Activated CD8-positive, alpha-beta memory T cell treated with anti-CD3 and anti-CD28 coated beads, Interleukin-2, amount 10 ng/mL, durations not matched to agents 7 days and 5 days (primary cell): ENCODE data around the gene ARHGEF37. TPM values are rescaled to one million over a fixed set of nuclear protein-coding genes. Genes with fewer than 3 reads are reported as not detected.

ENCODE experiments used
- ATAC-seq: fragments of 150-1000 bp; cut with Tn5 transposase; one replicate; pipeline ENCODE4 v1.10.0; 2021; ENCODE audit warnings: moderate library complexity
- CTCF ChIA-PET: fragments of 350-600 bp; sonication (Branson Sonifier 250); formaldehyde crosslinking; loops from one replicate; lab custom pipeline; 2021; ENCODE audit warnings: antibody characterized with exemption; lab: Charles Lee
- DNase-seq: peaks from one replicate; pipeline ENCODE4 v3.0.0-alpha.2; 2020
- H3K27ac Mint-ChIP-seq: one replicate; pipeline ENCODE4 v1.8.0; 2021; ENCODE audit warnings: mild to moderate bottlenecking, mixed read lengths
- H3K27me3 Mint-ChIP-seq: one replicate; pipeline ENCODE4 v1.8.0; 2021; ENCODE audit warnings: mixed read lengths
- H3K36me3 Mint-ChIP-seq: one replicate; pipeline ENCODE4 v1.8.0; 2021; ENCODE audit warnings: mild to moderate bottlenecking, mixed read lengths
- H3K4me1 Mint-ChIP-seq: one replicate; pipeline ENCODE4 v1.8.0; 2021; ENCODE audit warnings: mixed read lengths
- H3K4me3 Mint-ChIP-seq: one replicate; pipeline ENCODE4 v1.8.0; 2021; ENCODE audit warnings: mild to moderate bottlenecking, moderate library complexity, mixed read lengths
- H3K9me3 Mint-ChIP-seq: one replicate; pipeline ENCODE4 v1.8.0; 2022; ENCODE audit warnings: low read depth, mixed read lengths
- total RNA-seq, 2 experiments: library from RNA; stranded (reverse); gene quantifications; one replicate each; pipeline ENCODE4 v1.2.3, GENCODE V29; 2021

The ARHGEF37 gene
- total RNA-seq, 2 experiments from 2014 or later, result 0.37 to 1.1 TPM

GRCh38 chr5:149628846-149629388 is 47.6 kb downstream of the ARHGEF37 start:
- Mint-ChIP-seq H3K4me3 (no peak overlapping the region), H3K27me3 (no peaks in the 10 kb centered on the region), H3K9me3 (no peaks in the 10 kb centered on the region), H3K36me3 (no peaks in the 10 kb centered on the region), H3K27ac (no peak overlapping the region), H3K4me1 (peaks cover 13% of the 10 kb centered on the region)
- DNase-seq (no peak), ATAC-seq (no peak)
- CTCF ChIA-PET, result interaction anchor here (1.2 kb wide), 1 partner anchor 8 kb away, joined by 4 read pairs; no protein-coding TSS in a partner anchor

GRCh38 chr5:149629421-149629820 is 48.1 kb downstream of the ARHGEF37 start:
- H3K4me1 Mint-ChIP-seq, result peaks cover 13% of the 10 kb centered on the region
- no peak for DNase-seq
- H3K4me3 Mint-ChIP-seq, result no peak overlapping the region
- H3K27me3 Mint-ChIP-seq, result no peaks in the 10 kb centered on the region
- H3K9me3 Mint-ChIP-seq, result no peaks in the 10 kb centered on the region
- no peak overlapping the region for H3K27ac Mint-ChIP-seq
- no peak for ATAC-seq
- H3K36me3 Mint-ChIP-seq, result no peaks in the 10 kb centered on the region
- CTCF ChIA-PET, result no interaction called here

- Mint-ChIP-seq H3K4me1 (peaks cover 13% of the 10 kb centered on the region), H3K36me3 (no peaks in the 10 kb centered on the region), H3K27ac (no peak overlapping the region), H3K4me3 (no peak overlapping the region), H3K9me3 (no peaks in the 10 kb centered on the region), H3K27me3 (no peaks in the 10 kb centered on the region)
- ATAC-seq (no peak), DNase-seq (no peak)
- CTCF ChIA-PET, result no interaction called here
Observed at GRCh38 chr5:149630337-149630736, 49.0 kb downstream of the ARHGEF37 start.

GRCh38 chr5:149631506-149631905 is 50.2 kb downstream of the ARHGEF37 start:
- no peak overlapping the region for H3K27ac Mint-ChIP-seq
- CTCF ChIA-PET, result interaction anchor here (1.5 kb wide), 1 partner anchor 359 kb away, joined by 3 read pairs; no protein-coding TSS in a partner anchor
- no peaks in the 10 kb centered on the region for H3K36me3 Mint-ChIP-seq
- H3K4me3 Mint-ChIP-seq, result no peak overlapping the region
- DNase-seq (no peak), ATAC-seq (no peak)
- peaks cover 13% of the 10 kb centered on the region for H3K4me1 Mint-ChIP-seq
- H3K9me3 Mint-ChIP-seq, result no peaks in the 10 kb centered on the region
- no peaks in the 10 kb centered on the region for H3K27me3 Mint-ChIP-seq

GRCh38 chr5:149632311-149633251 is 51.3 kb downstream of the ARHGEF37 start:
- H3K27ac Mint-ChIP-seq, result no peak overlapping the region
- no peaks in the 10 kb centered on the region for H3K36me3 Mint-ChIP-seq
- CTCF ChIA-PET, result interaction anchor here (1.5 to 2.0 kb wide), 4 partner anchors 14 to 358 kb away, joined by 3 to 12 read pairs (median 4); no protein-coding TSS in a partner anchor
- DNase-seq, result no peak
- H3K9me3 Mint-ChIP-seq, result no peaks in the 10 kb centered on the region
- no peaks in the 10 kb centered on the region for H3K27me3 Mint-ChIP-seq
- H3K4me1 Mint-ChIP-seq, result peaks cover 13% of the 10 kb centered on the region
- H3K4me3 Mint-ChIP-seq, result no peak overlapping the region
- ATAC-seq, result no peak

- ATAC-seq, result no peak
- Mint-ChIP-seq H3K27me3 (no peaks in the 10 kb centered on the region), H3K9me3 (no peaks in the 10 kb centered on the region), H3K4me1 (peaks cover 13% of the 10 kb centered on the region), H3K27ac (no peak overlapping the region), H3K4me3 (no peak overlapping the region), H3K36me3 (no peaks in the 10 kb centered on the region)
- CTCF ChIA-PET, result interaction anchor here (0.7 to 10.3 kb wide), 6 partner anchors 13 to 219 kb away, joined by 3 to 115 read pairs (median 6); no protein-coding TSS in a partner anchor
- DNase-seq, result no peak
Observed at GRCh38 chr5:149633476-149634350, 52.4 kb downstream of the ARHGEF37 start.

- CTCF ChIA-PET, result interaction anchor here (0.8 to 10.3 kb wide), 9 partner anchors 13 to 218 kb away, joined by 3 to 115 read pairs (median 7); no protein-coding TSS in a partner anchor
- no peak for ATAC-seq
- Mint-ChIP-seq H3K4me1 (peaks cover 13% of the 10 kb centered on the region), H3K27me3 (no peaks in the 10 kb centered on the region), H3K9me3 (no peaks in the 10 kb centered on the region), H3K4me3 (no peak overlapping the region), H3K36me3 (no peaks in the 10 kb centered on the region), H3K27ac (no peak overlapping the region)
- no peak for DNase-seq
Observed at GRCh38 chr5:149635394-149635793, 54.1 kb downstream of the ARHGEF37 start.

GRCh38 chr5:149636191-149636860 is 55.0 kb downstream of the ARHGEF37 start:
- ATAC-seq, result no peak
- no peaks in the 10 kb centered on the region for H3K27me3 Mint-ChIP-seq
- H3K36me3 Mint-ChIP-seq, result no peaks in the 10 kb centered on the region

GRCh38 chr5:149636861-149637246 is 55.6 kb downstream of the ARHGEF37 start:
- Mint-ChIP-seq H3K36me3 (no peaks in the 10 kb centered on the region), H3K4me1 (peaks cover 13% of the 10 kb centered on the region), H3K4me3 (no peak overlapping the region), H3K9me3 (no peaks in the 10 kb centered on the region), H3K27ac (no peak overlapping the region), H3K27me3 (no peaks in the 10 kb centered on the region)
- DNase-seq (peak; percentile 73), ATAC-seq (peak; percentile 66)
- CTCF ChIA-PET, result interaction anchor here (0.8 to 10.3 kb wide), 19 partner anchors 8 to 354 kb away, joined by 3 to 115 read pairs (median 6); no protein-coding TSS in a partner anchor

More at GRCh38 chr5:149636191-149636860, 55.0 kb downstream of the ARHGEF37 start:
- no peak overlapping the region for H3K27ac Mint-ChIP-seq
- no peak for DNase-seq
- H3K4me1 Mint-ChIP-seq, result peaks cover 13% of the 10 kb centered on the region
- CTCF ChIA-PET, result interaction anchor here (0.8 to 10.3 kb wide), 20 partner anchors 8 to 354 kb away, joined by 3 to 115 read pairs (median 6); no protein-coding TSS in a partner anchor
- no peak overlapping the region for H3K4me3 Mint-ChIP-seq
- no peaks in the 10 kb centered on the region for H3K9me3 Mint-ChIP-seq

GRCh38 chr5:149638136-149638535 is 56.8 kb downstream of the ARHGEF37 start:
- Mint-ChIP-seq H3K9me3 (no peaks in the 10 kb centered on the region), H3K27me3 (no peaks in the 10 kb centered on the region), H3K4me3 (no peak overlapping the region), H3K36me3 (no peaks in the 10 kb centered on the region), H3K27ac (no peak overlapping the region), H3K4me1 (peaks cover 3% of the 10 kb centered on the region)
- ATAC-seq, result no peak
- no peak for DNase-seq
- CTCF ChIA-PET, result interaction anchor here (1.0 to 10.3 kb wide), 10 partner anchors 14 to 353 kb away, joined by 3 to 115 read pairs (median 7); no protein-coding TSS in a partner anchor

- no peak overlapping the region for H3K4me3 Mint-ChIP-seq
- CTCF ChIA-PET, result interaction anchor here (1.0 to 10.3 kb wide), 7 partner anchors 13 to 352 kb away, joined by 3 to 115 read pairs (median 6); no protein-coding TSS in a partner anchor
- no peaks in the 10 kb centered on the region for H3K4me1 Mint-ChIP-seq
- no peaks in the 10 kb centered on the region for H3K9me3 Mint-ChIP-seq
- DNase-seq, result no peak
- H3K27me3 Mint-ChIP-seq, result no peaks in the 10 kb centered on the region
- ATAC-seq, result no peak
- H3K36me3 Mint-ChIP-seq, result no peaks in the 10 kb centered on the region
- H3K27ac Mint-ChIP-seq, result no peak overlapping the region
Observed at GRCh38 chr5:149638546-149639241, 57.4 kb downstream of the ARHGEF37 start.

- CTCF ChIA-PET, result interaction anchor here (1.1 to 10.3 kb wide), 3 partner anchors 28 to 325 kb away, joined by 3 to 115 read pairs (median 13); no protein-coding TSS in a partner anchor
- H3K27me3 Mint-ChIP-seq, result no peaks in the 10 kb centered on the region
- H3K36me3 Mint-ChIP-seq, result no peaks in the 10 kb centered on the region
- H3K4me1 Mint-ChIP-seq, result no peaks in the 10 kb centered on the region
- ATAC-seq, result no peak
- no peaks in the 10 kb centered on the region for H3K9me3 Mint-ChIP-seq
- no peak overlapping the region for H3K4me3 Mint-ChIP-seq
- no peak for DNase-seq
- H3K27ac Mint-ChIP-seq, result no peak overlapping the region
Observed at GRCh38 chr5:149639737-149640136, 58.4 kb downstream of the ARHGEF37 start.
